K562 (cell line): ENCODE measurements around the gene PCID2. TPM values are rescaled to one million over a fixed set of nuclear protein-coding genes. Genes with fewer than 3 reads are reported as not detected.

ENCODE experiments used
- BCOR ChIP-seq: fragments of 450-650 bp; IDR thresholded peaks from 2 replicates; pipeline ENCODE4 v1.6.1; 2016
- CCAR2 ChIP-seq: fragments of 200-400 bp; formaldehyde crosslinking; IDR thresholded peaks from 2 replicates; pipeline ENCODE4 v1.6.1; 2017; ENCODE audit warnings: mild to moderate bottlenecking, low read depth, low read length
- CHCHD3 ChIP-seq: fragments of 250-450 bp; sonication (Bioruptor Pico); IDR thresholded peaks from 2 replicates; pipeline ENCODE4 v2.1.2; 2022; ENCODE audit warnings: mild to moderate bottlenecking
- CXXC5 ChIP-seq: fragments of 250-450 bp; sonication (Bioruptor Pico); IDR thresholded peaks from 2 replicates; pipeline ENCODE4 v1.8.0; 2022; ENCODE audit warnings: inconsistent platforms, mild to moderate bottlenecking, moderate library complexity
- FUS ChIP-seq: fragments of 200-400 bp; formaldehyde crosslinking; optimal IDR thresholded peaks from 2 replicates; pipeline ENCODE3; 2017; ENCODE audit warnings: low read depth, low read length
- HDAC8 ChIP-seq: fragments of 450-650 bp; IDR thresholded peaks from 2 replicates; pipeline ENCODE4 v1.6.1; 2016; ENCODE audit warnings: mild to moderate bottlenecking, missing genetic modification characterization, moderate library complexity, missing compliant biosample characterization
- ILK ChIP-seq: fragments of 450-650 bp; IDR thresholded peaks from 2 replicates; pipeline ENCODE4 v1.6.1; 2016; ENCODE audit warnings: missing genetic modification characterization, low read depth, mild to moderate bottlenecking, missing compliant biosample characterization, moderate library complexity, borderline replicate concordance
- KDM5B ChIP-seq: fragments of 200-600 bp; sonication (generic); IDR thresholded peaks from 2 replicates; pipeline ENCODE4 v1.6.1; 2012; ENCODE audit warnings: low read depth, mild to moderate bottlenecking, moderate library complexity, low read length, control low read depth, inconsistent platforms; ENCODE audit not compliant: insufficient replicate concordance
- KLF6 ChIP-seq: fragments of 250-450 bp; sonication (Bioruptor Pico); IDR thresholded peaks from 2 replicates; pipeline ENCODE4 v1.4.0; 2020; ENCODE audit warnings: mild to moderate bottlenecking, moderate library complexity, borderline replicate concordance
- MLX ChIP-seq, 2 experiments: fragments of 450-650 bp in 1 of 2; sonication (generic) in 1 of 2; formaldehyde crosslinking; conservative IDR thresholded peaks; 2 replicates each; pipeline versions ENCODE4 v1.4.0 to v1.8.1; 2020 to 2022; ENCODE audit warnings: mild to moderate bottlenecking in 1 of 2, missing genetic modification reagents in 1 of 2
- POLR2H ChIP-seq: IDR thresholded peaks from 2 replicates; pipeline ENCODE4 v1.6.1; 2016; ENCODE audit warnings: missing genetic modification characterization, low read depth, mild to moderate bottlenecking, control low read depth, missing compliant biosample characterization, moderate library complexity
- RNF2 ChIP-seq: sonication (generic); IDR thresholded peaks from 2 replicates; pipeline ENCODE4 v1.6.1; 2016
- SIN3A ChIP-seq, 2 experiments: fragments of 150-350 bp in 1 of 2; IDR thresholded peaks; 2 replicates each; pipeline ENCODE4 v1.6.1; 2011 to 2016; ENCODE audit warnings: borderline replicate concordance in 2 of 2, low read depth in 2 of 2, low read length in 2 of 2, mild to moderate bottlenecking in 2 of 2, moderate library complexity in 2 of 2; ENCODE audit not compliant: control insufficient read depth in 1 of 2
- SP1 ChIP-seq: sonication (generic); formaldehyde crosslinking; IDR thresholded peaks from 2 replicates; pipeline ENCODE4 v1.8.1; 2022; ENCODE audit warnings: mild to moderate bottlenecking, missing genetic modification reagents
- TARDBP ChIP-seq: fragments of 450-650 bp; IDR thresholded peaks from 2 replicates; pipeline ENCODE4 v1.6.1; 2016
- TCF7 ChIP-seq: sonication (generic); IDR thresholded peaks from 2 replicates; pipeline ENCODE4 v1.6.1; 2016; ENCODE audit warnings: antibody characterized with exemption, borderline replicate concordance
- ZNF124 ChIP-seq: sonication (generic); formaldehyde crosslinking; IDR thresholded peaks from 2 replicates; pipeline ENCODE4 v1.8.1; 2022; ENCODE audit warnings: missing genetic modification reagents
- ZNF263 ChIP-seq: sonication (generic); formaldehyde crosslinking; IDR thresholded peaks from 2 replicates; pipeline ENCODE4 v1.8.0; 2022; ENCODE audit warnings: mild to moderate bottlenecking, missing genetic modification reagents, borderline replicate concordance
- ZNF586 ChIP-seq: fragments of 450-650 bp; formaldehyde crosslinking; conservative IDR thresholded peaks from 2 replicates; pipeline ENCODE4 v1.4.0; 2020; ENCODE audit warnings: mild to moderate bottlenecking, moderate library complexity
- ZNF766 ChIP-seq: fragments of 200-800 bp; sonication (Bioruptor generic); conservative IDR thresholded peaks from 2 replicates; pipeline ENCODE4 v1.6.1; 2016; ENCODE audit warnings: missing genetic modification characterization, missing compliant biosample characterization
- polyA plus RNA-seq, 8 experiments: library from polyadenylated mRNA; depleted of rRNA in 4 of 8; stranded (reverse) in 5 of 8; unstranded in 3 of 8; fragments of >200 nt; fragmentation: Nextera tagmentation in 2 of 8; fragmentation: Illumina TruSeq in 1 of 8; extraction: Ambion mirVana in 2 of 8; extraction: Trizol in 1 of 8; gene quantifications; 2 replicates each; pipeline versions ENCODE4 v1.2.1 to v1.2.3, GENCODE V29; 2011 to 2014; ENCODE audit warnings: inconsistent platforms in 1 of 8, missing spikeins in 1 of 8
- total RNA-seq, 7 experiments: library from RNA; depleted of rRNA in 6 of 7; stranded (reverse); fragments of >200 nt in 6 of 7; fragmentation: Illumina TruSeq in 2 of 7; extraction: Trizol in 2 of 7; gene quantifications; 2 replicates each; pipeline versions ENCODE4 v1.2.1 to v1.2.3, GENCODE V29; 2011 to 2021; ENCODE audit warnings: low replicate concordance in 1 of 7
- TF ChIP-seq, protein P1 (sequence below): sonication (generic); formaldehyde crosslinking; IDR thresholded peaks from 2 replicates; pipeline ENCODE4 v1.8.0; 2022; ENCODE audit warnings: mild to moderate bottlenecking, missing genetic modification reagents
- TF ChIP-seq, protein P2 (sequence below), 2 experiments: fragments of 150-350 bp in 1 of 2; IDR thresholded peaks; 2 replicates each; pipeline ENCODE4 v1.6.1; 2012 to 2016; ENCODE audit warnings: low read depth in 2 of 2, low read length in 2 of 2, mild to moderate bottlenecking in 1 of 2, moderate library complexity in 1 of 2

Gene PCID2
- total and polyA plus RNA-seq, 9 of the 15 experiments (the other 6 are each of a cell fraction or from before 2014, with no cell fraction given), result 39.6 to 117 (median 59.6) TPM

DNA sequence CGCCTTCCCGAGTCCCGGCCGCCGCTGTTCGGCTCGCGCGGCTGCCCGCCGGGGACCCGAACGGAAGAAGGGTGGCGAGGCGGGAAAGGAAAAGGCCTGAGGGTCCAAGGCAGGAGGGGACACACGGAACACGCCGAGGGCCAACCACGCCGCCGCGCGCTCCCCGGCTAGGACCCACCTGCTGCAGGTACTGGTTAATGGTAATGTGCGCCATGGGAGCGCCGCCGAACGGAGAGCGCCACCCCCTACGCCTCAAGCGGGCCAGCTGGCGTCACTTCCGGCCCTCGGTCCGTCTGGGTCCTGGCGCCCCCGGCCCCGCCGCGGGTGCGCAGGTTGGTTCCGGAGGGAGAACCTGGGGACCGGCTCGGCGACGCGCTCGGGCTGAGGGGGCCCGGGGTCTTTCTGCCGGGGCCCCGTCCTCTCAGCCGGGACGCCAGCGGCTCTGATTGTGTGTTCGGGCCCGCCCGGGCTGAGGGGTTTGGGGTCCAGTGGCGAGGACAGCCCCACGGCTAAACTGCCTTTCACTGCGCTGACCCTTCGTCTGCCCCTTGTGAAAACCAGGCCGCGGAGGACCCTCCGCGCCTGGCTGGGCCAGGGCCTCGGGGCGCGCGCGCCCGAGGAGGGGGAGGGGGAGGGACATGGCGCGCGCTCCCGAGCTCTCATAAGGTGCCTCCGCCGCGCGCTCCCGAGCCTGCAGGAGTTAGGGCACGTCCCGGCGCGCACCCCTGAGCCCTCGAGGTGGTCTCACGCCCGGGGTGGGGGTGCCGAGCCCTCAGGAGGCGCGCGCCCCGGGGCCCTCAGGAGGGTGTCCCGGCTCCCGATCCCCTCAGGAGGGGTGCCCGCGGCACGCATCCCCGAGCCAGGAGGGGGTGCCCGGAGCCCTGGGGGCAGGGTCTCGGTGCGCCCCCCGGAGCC, at the start of gene PCID2 (continued):
- 0 out of 2 replicates have a peak, but pooled peaks have one; percentile 35 for TF ChIP-seq TCF7
- peak; percentile 22; the same call in 1 of the 2 replicates for TF ChIP-seq ZNF263 (CRISPR knock-in tag)
- no peak for TF ChIP-seq POLR2H (tag)
- 0 out of 2 replicates have a peak, but pooled peaks have one; percentile 26 for TF ChIP-seq TARDBP
- no peak; a peak in 1 of 4 replicates for TF ChIP-seq MLX (CRISPR knock-in tag; conservative IDR thresholded peaks at IDR 0.05)
- TF ChIP-seq CCAR2, result no peak
- TF ChIP-seq, protein P1, sequence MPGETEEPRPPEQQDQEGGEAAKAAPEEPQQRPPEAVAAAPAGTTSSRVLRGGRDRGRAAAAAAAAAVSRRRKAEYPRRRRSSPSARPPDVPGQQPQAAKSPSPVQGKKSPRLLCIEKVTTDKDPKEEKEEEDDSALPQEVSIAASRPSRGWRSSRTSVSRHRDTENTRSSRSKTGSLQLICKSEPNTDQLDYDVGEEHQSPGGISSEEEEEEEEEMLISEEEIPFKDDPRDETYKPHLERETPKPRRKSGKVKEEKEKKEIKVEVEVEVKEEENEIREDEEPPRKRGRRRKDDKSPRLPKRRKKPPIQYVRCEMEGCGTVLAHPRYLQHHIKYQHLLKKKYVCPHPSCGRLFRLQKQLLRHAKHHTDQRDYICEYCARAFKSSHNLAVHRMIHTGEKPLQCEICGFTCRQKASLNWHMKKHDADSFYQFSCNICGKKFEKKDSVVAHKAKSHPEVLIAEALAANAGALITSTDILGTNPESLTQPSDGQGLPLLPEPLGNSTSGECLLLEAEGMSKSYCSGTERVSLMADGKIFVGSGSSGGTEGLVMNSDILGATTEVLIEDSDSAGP (CRISPR knock-in tag), result no peak
- peak; percentile 43 to 84; a peak in 3 of 4 replicates for TF ChIP-seq SIN3A (IDR thresholded peaks at IDR 0.05; ENCODE audit: borderline replicate concordance in 2 of 2, control insufficient read depth in 1 of 2, low read depth in 2 of 2, low read length in 2 of 2)
- no peak for TF ChIP-seq BCOR
- no peak for TF ChIP-seq ZNF124
- TF ChIP-seq CXXC5 (CRISPR knock-in tag), result peak; percentile 74
- no peak for TF ChIP-seq RNF2
- no peak for TF ChIP-seq CHCHD3 (CRISPR knock-in tag)
- TF ChIP-seq ZNF586 (CRISPR knock-in tag), result no peak
- no peak for TF ChIP-seq ILK
- TF ChIP-seq HDAC8, result no peak; the same call in 1 of the 2 replicates
- peak; percentile 80 for TF ChIP-seq ZNF766
- peak; percentile 83 for TF ChIP-seq FUS
- TF ChIP-seq KLF6 (CRISPR knock-in tag), result no peak
- TF ChIP-seq, protein P2, sequence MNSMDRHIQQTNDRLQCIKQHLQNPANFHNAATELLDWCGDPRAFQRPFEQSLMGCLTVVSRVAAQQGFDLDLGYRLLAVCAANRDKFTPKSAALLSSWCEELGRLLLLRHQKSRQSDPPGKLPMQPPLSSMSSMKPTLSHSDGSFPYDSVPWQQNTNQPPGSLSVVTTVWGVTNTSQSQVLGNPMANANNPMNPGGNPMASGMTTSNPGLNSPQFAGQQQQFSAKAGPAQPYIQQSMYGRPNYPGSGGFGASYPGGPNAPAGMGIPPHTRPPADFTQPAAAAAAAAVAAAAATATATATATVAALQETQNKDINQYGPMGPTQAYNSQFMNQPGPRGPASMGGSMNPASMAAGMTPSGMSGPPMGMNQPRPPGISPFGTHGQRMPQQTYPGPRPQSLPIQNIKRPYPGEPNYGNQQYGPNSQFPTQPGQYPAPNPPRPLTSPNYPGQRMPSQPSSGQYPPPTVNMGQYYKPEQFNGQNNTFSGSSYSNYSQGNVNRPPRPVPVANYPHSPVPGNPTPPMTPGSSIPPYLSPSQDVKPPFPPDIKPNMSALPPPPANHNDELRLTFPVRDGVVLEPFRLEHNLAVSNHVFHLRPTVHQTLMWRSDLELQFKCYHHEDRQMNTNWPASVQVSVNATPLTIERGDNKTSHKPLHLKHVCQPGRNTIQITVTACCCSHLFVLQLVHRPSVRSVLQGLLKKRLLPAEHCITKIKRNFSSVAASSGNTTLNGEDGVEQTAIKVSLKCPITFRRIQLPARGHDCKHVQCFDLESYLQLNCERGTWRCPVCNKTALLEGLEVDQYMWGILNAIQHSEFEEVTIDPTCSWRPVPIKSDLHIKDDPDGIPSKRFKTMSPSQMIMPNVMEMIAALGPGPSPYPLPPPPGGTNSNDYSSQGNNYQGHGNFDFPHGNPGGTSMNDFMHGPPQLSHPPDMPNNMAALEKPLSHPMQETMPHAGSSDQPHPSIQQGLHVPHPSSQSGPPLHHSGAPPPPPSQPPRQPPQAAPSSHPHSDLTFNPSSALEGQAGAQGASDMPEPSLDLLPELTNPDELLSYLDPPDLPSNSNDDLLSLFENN (IDR thresholded peaks at IDR 0.05; ENCODE audit: low read depth in 2 of 2, low read length in 2 of 2), result peak in 1 of 2 experiments; percentile 63; a peak in 1 of 4 replicates
- TF ChIP-seq KDM5B, result peak; percentile 85
- TF ChIP-seq SP1 (CRISPR knock-in tag), result peak; percentile 68
